ENCODE measurements around the gene CD1E.

The CD1E gene

GRCh38 chr1:158374860-158375259 lies 21.2 kb downstream of the CD1E start:
- CTCF ChIA-PET: no interaction called here
- no peak for DNase-seq (ENCODE audit: extremely low spot score)
- POLR2A ChIA-PET: no interaction called here
- no peak for TF ChIP-seq FOXA1 (IDR thresholded peaks at IDR 0.05)
- no peak for TF ChIP-seq LEF1 (IDR thresholded peaks at IDR 0.05; ENCODE audit: borderline replicate concordance)
- no peak for TF ChIP-seq ARNT (IDR thresholded peaks at IDR 0.05)
- no peak for TF ChIP-seq BHLHE40 (IDR thresholded peaks at IDR 0.05; ENCODE audit: borderline replicate concordance)
- no peak for TF ChIP-seq SP1 (IDR thresholded peaks at IDR 0.05)
- no peak for TF ChIP-seq ZNF384 (IDR thresholded peaks at IDR 0.05)
- TF ChIP-seq NFRKB (IDR thresholded peaks at IDR 0.05): no peak
- no peak for TF ChIP-seq FOXK2 (IDR thresholded peaks at IDR 0.05)
- no peak for TF ChIP-seq ELF4 (IDR thresholded peaks at IDR 0.05)
- TF ChIP-seq L3MBTL2 (conservative IDR thresholded peaks at IDR 0.05): no peak
- no peak for TF ChIP-seq FOXM1 (IDR thresholded peaks at IDR 0.05; ENCODE audit: borderline replicate concordance)
- no peak for TF ChIP-seq SUZ12 (IDR thresholded peaks at IDR 0.05)

GRCh38 chr1:158390331-158390730 lies 36.6 kb downstream of the CD1E start:
- CTCF ChIA-PET: interaction anchor here (0.7 kb wide), 2 partner anchors 24 to 462 kb away, joined by 3 read pairs; no protein-coding TSS in a partner anchor
- POLR2A ChIA-PET: no interaction called here
- no peak for DNase-seq (ENCODE audit: extremely low spot score)
- TF ChIP-seq PKNOX1 (IDR thresholded peaks at IDR 0.05) (no peak), CTBP1 (IDR thresholded peaks at IDR 0.05; ENCODE audit: borderline replicate concordance) (no peak), FOXK2 (IDR thresholded peaks at IDR 0.05) (no peak), LEF1 (IDR thresholded peaks at IDR 0.05; ENCODE audit: borderline replicate concordance) (no peak), ARNT (IDR thresholded peaks at IDR 0.05) (no peak), NFRKB (IDR thresholded peaks at IDR 0.05) (no peak), HDGF (IDR thresholded peaks at IDR 0.05; ENCODE audit: borderline replicate concordance) (no peak), BHLHE40 (IDR thresholded peaks at IDR 0.05; ENCODE audit: borderline replicate concordance) (no peak), SP1 (IDR thresholded peaks at IDR 0.05) (no peak), FOXA1 (IDR thresholded peaks at IDR 0.05) (no peak), L3MBTL2 (conservative IDR thresholded peaks at IDR 0.05) (no peak), ELF4 (IDR thresholded peaks at IDR 0.05) (no peak), FOXM1 (IDR thresholded peaks at IDR 0.05; ENCODE audit: borderline replicate concordance) (no peak)

GRCh38 chr1:158391099-158391498 lies 37.4 kb downstream of the CD1E start:
- POLR2A ChIA-PET: no interaction called here
- DNase-seq (ENCODE audit: extremely low spot score): no peak
- TF ChIP-seq ARNT (IDR thresholded peaks at IDR 0.05): no peak
- CTCF ChIA-PET: interaction anchor here (0.7 kb wide), 2 partner anchors 23 to 462 kb away, joined by 3 read pairs; no protein-coding TSS in a partner anchor

- no peak for TF ChIP-seq LEF1 (IDR thresholded peaks at IDR 0.05; ENCODE audit: borderline replicate concordance)
- TF ChIP-seq NFRKB (IDR thresholded peaks at IDR 0.05): no peak
- no peak for TF ChIP-seq ELF4 (IDR thresholded peaks at IDR 0.05)
- no peak for TF ChIP-seq ARNT (IDR thresholded peaks at IDR 0.05)
- no peak for TF ChIP-seq FOXA1 (IDR thresholded peaks at IDR 0.05)
- POLR2A ChIA-PET: no interaction called here
- CTCF ChIA-PET: no interaction called here
- no peak for DNase-seq (ENCODE audit: extremely low spot score)
These were observed 39.8 kb downstream of the CD1E start for GRCh38 chr1:158393476-158393875.

GRCh38 chr1:158396646-158397045 lies 43.0 kb downstream of the CD1E start:
- DNase-seq (ENCODE audit: extremely low spot score): no peak
- CTCF ChIA-PET: no interaction called here
- POLR2A ChIA-PET: no interaction called here
- no peak for TF ChIP-seq ZNF384 (IDR thresholded peaks at IDR 0.05)
- TF ChIP-seq NFRKB (IDR thresholded peaks at IDR 0.05): no peak

- CTCF ChIA-PET: no interaction called here
- DNase-seq (ENCODE audit: extremely low spot score): no peak
These were observed 45.3 kb downstream of the CD1E start, which contains the start of gene OR10T2 for GRCh38 chr1:158398818-158399514. Gene OR10T2 (minus strand): TSS chr1:158399466. CDS start chr1:158399466, 0 bp downstream.

GRCh38 chr1:158400871-158401270 lies 47.2 kb downstream of the CD1E start:
- ChIA-PET CTCF (no interaction called here), POLR2A (no interaction called here)
- no peak for DNase-seq (ENCODE audit: extremely low spot score)
- TF ChIP-seq L3MBTL2 (conservative IDR thresholded peaks at IDR 0.05) (no peak), SP1 (IDR thresholded peaks at IDR 0.05) (no peak), FOXK2 (IDR thresholded peaks at IDR 0.05) (no peak), ELF4 (IDR thresholded peaks at IDR 0.05) (no peak), LEF1 (IDR thresholded peaks at IDR 0.05; ENCODE audit: borderline replicate concordance) (no peak)

More at GRCh38 chr1:158398818-158399514, 45.3 kb downstream of the CD1E start, which contains the start of gene OR10T2:
- POLR2A ChIA-PET: no interaction called here
- TF ChIP-seq LEF1 (IDR thresholded peaks at IDR 0.05; ENCODE audit: borderline replicate concordance) (no peak), ZNF384 (IDR thresholded peaks at IDR 0.05) (no peak), FOXK2 (IDR thresholded peaks at IDR 0.05) (no peak), CTBP1 (IDR thresholded peaks at IDR 0.05; ENCODE audit: borderline replicate concordance) (no peak), NFRKB (IDR thresholded peaks at IDR 0.05) (no peak), FOXA1 (IDR thresholded peaks at IDR 0.05) (no peak), HDGF (IDR thresholded peaks at IDR 0.05; ENCODE audit: borderline replicate concordance) (no peak), BHLHE40 (IDR thresholded peaks at IDR 0.05; ENCODE audit: borderline replicate concordance) (no peak), SUZ12 (IDR thresholded peaks at IDR 0.05) (no peak), TARDBP (IDR thresholded peaks at IDR 0.05) (no peak), PKNOX1 (IDR thresholded peaks at IDR 0.05) (no peak), FOXM1 (IDR thresholded peaks at IDR 0.05; ENCODE audit: borderline replicate concordance) (no peak)
